HG02623 (cell line): ENCODE results near the gene SNRNP25.
"Not testable (repeated sequence)": the region's sequence is repeated elsewhere in the genome, so short reads cannot be mapped to it uniquely, and the experiment has no call there.

Experiments
- ATAC-seq: cut with Tn5 transposase; IDR thresholded peaks from one replicate; pipeline ENCODE4 v1.9.1; 2021; ENCODE audit warnings: moderate library complexity; ENCODE audit not compliant: unreplicated experiment

Gene SNRNP25

GRCh38 chr16:41439-42068 lies 12.1 kb upstream of the SNRNP25 start:
- ATAC-seq = no peak

- no peak for ATAC-seq
Measured at GRCh38 chr16:42069-42457, 11.6 kb upstream of the SNRNP25 start.

DNA sequence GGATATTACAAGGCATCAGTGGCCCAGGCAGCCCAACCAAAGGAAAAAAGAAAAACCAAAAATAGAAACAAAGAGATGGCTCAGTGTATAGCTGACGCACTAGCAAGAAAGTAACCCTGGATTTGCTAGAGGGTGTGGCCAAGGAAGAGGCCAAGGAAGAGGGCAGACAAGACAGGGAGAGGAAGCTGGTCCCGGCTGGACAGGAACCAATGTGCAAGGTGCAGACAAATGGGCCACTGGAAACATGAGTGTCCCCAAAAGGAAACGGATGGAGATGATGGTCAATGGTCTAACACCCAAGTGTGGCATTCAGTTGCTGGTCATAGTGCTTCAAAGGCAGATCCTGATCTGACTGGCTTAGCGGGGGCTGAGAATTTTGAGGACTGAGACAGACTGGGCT lies 10.9 kb upstream of the SNRNP25 start:
- no peak for ATAC-seq

DNA sequence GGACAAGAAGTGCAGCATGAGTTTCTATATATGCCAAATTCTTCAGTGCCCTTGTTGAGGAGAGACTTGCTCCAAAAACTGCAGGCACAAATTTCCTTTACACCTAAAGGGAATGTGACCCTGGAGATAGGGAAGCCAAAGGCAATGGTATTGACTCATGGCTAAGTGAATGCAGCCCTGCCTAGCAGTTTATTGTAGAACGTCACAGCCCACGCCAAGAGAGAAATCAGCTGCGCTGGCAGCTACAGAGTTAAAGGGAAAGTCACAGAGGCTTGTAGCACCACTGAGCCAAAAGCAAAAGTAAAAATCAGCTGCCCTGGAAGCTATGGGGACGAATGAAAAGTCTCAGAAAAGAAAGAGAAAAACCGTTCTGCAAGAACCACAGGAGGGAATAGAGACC lies 10.3 kb upstream of the SNRNP25 start:
- no peak for ATAC-seq

DNA sequence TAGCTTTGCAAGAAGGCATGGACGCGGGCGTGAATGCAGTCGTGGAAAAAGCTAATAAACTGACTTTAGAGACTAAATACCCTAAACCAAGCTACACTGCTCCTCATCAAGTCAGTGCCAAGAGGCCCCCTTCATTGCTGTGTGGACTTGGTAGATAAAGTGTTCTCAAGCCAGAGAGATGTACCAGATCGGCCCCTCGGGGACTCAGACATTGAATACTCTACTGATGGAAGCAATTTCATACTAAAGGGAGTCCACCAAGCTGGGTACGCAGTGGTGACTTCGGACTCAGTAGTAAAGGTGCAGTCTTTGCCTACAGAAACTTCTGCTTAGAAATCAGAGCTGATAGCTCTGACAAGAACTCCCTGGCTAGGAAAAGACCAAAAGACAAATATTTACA lies 9.0 kb upstream of the SNRNP25 start:
- no peak for ATAC-seq

GRCh38 chr16:45454-45853 lies 8.2 kb upstream of the SNRNP25 start:
- ATAC-seq = no peak

DNA sequence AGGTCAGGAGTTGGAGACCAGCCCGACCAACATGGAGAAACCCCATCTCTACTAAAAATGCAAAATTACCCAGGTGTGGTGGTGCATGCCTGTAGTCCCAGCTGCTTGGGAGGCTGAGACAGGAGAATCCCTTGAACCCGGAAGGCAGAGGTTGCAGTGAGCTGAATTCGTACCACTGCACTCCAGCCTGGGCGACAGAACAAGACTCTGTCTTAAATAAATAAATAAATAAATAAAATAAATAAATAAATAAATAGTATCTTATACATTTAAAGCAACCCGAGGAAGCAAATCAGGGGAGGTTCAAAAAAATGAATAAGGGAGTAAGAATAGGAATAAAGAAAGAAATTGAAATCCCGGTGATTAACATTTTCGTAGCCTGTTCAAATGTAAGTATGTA lies 7.1 kb upstream of the SNRNP25 start:
- ATAC-seq = not testable (repeated sequence)

- no peak for ATAC-seq
Measured at GRCh38 chr16:47234-47633, 6.4 kb upstream of the SNRNP25 start.

DNA sequence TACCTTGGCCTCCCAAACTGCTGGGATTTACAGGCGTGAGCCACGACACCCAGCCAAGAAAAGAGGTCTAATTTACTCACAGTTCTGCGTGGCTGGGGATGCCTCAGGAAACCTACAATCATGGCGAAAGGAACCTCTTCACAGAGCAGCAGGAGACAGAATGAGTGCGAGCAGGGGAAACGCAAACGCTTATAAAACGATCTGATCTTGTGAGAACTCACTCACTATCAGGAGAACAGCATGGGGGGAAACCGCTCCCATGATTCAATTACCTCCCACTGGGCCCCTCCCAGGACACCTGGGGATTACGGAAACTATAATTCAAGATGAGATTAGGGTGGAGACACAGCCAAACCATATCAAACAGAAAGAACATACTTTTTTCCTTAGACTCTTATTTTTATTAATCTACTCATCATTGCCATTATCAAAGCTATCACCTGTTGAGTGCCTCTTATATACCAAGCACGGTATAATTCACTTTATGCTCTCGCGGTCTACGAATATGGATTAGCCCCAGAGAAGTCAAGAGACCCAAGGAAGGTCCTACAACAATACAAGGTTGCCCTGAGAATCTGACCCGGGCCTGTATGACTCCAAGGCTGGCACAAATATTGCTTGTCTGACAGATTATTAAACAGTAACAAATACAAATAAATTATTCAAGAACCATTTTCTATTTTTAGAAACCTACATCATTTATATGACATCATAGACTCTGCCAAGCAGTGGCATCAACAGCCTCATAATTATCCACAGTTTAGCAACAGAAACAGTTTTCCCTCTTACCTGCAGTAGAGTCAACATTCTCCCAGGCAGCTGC lies 2.6 kb upstream of the SNRNP25 start:
- ATAC-seq = no peak

DNA sequence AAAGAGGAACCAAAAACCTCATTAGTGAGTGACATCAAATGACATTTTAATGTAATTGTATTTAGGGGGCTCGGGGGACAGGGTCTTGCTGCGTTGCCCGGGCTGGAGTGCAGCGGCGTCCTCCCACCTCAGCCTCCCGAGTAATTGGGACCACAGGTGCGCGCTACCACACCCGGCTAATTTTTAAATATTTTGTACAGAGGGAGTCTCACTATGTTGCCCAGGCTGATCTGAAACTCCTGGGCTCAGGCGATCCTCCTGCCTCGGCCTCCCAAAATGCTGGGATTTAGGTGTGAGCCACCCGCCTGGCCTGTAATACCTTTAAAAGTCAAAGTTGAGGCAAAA lies 581 bp downstream of the SNRNP25 start:
- no peak for ATAC-seq

DNA sequence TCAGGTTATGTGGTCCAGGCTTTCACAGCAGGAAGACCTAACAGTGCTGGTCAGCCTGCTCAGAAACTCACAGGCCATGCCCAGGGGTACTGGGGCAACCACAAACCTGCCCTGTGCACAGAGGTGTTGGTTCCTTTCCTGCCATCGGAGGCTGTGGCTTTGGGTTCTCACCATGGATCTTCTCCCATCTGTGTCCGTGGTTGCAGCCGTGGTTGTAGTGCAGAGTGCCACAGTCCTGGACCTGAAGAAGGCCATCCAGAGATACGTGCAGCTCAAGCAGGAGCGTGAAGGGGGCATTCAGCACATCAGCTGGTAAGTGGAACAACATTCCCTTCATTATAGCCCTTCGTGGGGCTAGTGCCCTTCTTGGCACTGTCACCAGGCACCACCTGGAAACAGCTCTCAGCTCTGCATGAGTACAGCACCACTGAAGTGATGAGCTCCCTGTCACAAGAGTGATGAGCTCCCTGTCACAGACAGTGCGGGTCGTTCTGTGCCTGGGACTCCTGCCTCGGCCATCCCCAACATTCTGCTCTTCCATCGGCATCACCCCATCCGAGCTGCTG lies 2.0 kb downstream of the SNRNP25 start:
- no peak for ATAC-seq

GRCh38 chr16:56231-56927 lies 2.8 kb downstream of the SNRNP25 start:
- ATAC-seq = no peak

- ATAC-seq = no peak
Measured at GRCh38 chr16:57711-58110, 4.1 kb downstream of the SNRNP25 start.

GRCh38 chr16:58491-59439 lies 5.1 kb downstream of the SNRNP25 start:
- no peak for ATAC-seq

GRCh38 chr16:59440-60059 lies 5.9 kb downstream of the SNRNP25 start:
- no peak for ATAC-seq

DNA sequence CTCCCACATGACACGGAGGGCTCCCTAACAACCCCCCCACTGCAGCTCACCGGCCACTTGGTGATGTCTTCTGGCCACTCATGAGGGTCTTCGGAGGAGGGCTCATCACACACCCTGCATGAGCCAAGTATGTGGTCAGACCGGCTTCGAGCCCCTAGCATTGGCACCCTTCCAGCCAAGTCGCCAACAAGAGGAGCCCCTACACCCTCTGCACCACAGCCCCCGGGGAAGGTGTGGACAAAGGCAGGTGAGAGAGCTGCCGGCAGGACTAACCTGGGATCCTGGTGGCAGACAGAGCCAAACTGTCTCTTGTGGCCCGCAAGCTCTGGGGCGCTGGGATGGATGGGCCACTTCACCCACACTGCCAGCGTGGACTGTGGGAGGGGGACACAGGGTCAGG lies 6.5 kb downstream of the SNRNP25 start:
- no peak for ATAC-seq

- no peak for ATAC-seq
Measured at GRCh38 chr16:60929-61878, 7.6 kb downstream of the SNRNP25 start.

DNA sequence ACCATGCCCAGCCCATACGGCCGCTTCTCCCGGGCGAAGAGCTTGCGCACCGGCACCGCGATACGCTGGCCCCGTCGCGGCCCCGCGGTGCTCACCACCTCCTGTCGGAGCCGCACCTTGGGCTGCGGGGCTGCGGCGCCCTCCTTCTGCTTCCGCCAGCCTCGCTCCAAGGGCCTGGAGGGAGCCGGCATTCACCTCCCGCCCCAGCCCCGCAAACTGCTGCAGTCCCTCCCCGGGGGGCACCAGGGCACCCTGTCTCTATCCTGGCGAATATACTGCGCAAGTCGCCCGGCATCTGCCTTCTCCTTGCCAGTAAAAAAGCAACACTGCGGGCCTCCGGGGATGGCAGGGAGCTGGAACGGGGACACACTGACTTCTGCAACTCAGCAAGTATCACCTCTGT lies 8.3 kb downstream of the SNRNP25 start:
- no peak for ATAC-seq

GRCh38 chr16:62283-62967 lies 8.8 kb downstream of the SNRNP25 start:
- no peak for ATAC-seq
